Lung (tissue), 12 donors: ENCODE measurements around the gene MS4A15. TPM values are rescaled to one million over a fixed set of nuclear protein-coding genes. Genes with fewer than 3 reads are reported as not detected.

ENCODE experiments used
- ATAC-seq: fragments of 200-7000 bp; cut with Tn5 transposase; one replicate; pipeline ENCODE4 v1.9.1; 2020; ENCODE audit warnings: moderate number of reproducible peaks; ENCODE audit not compliant: insufficient read depth, low FRiP score
- DNase-seq, 3 donors: peaks; one replicate each; pipeline ENCODE4 v3.0.0-alpha.2; 2013 to 2017
- H3K27ac ChIP-seq, 2 donors: one replicate each; pipeline ENCODE4 v1.5.1; 2013; ENCODE audit warnings: mild to moderate bottlenecking in 2 of 2, moderate library complexity in 2 of 2, control low read depth in 1 of 2, inconsistent platforms in 1 of 2, low read depth in 1 of 2, low read length in 1 of 2
- H3K27me3 ChIP-seq, 3 donors: one replicate each; pipeline ENCODE4 v1.5.1; 2013; ENCODE audit warnings: low read length in 2 of 3; ENCODE audit not compliant: control insufficient read depth in 3 of 3, insufficient read depth in 3 of 3
- H3K36me3 ChIP-seq, 4 donors: one replicate each; pipeline ENCODE4 v1.5.1; 2013; ENCODE audit warnings: low read length in 4 of 4, mild to moderate bottlenecking in 1 of 4, moderate library complexity in 1 of 4; ENCODE audit not compliant: control insufficient read depth in 4 of 4, insufficient read depth in 4 of 4
- H3K4me1 ChIP-seq, 5 donors: one replicate each; pipeline ENCODE4 v1.5.1; 2013; ENCODE audit warnings: low read length in 5 of 5, mild to moderate bottlenecking in 2 of 5, moderate library complexity in 1 of 5; ENCODE audit not compliant: control insufficient read depth in 5 of 5, insufficient read depth in 5 of 5
- H3K4me3 ChIP-seq: one replicate; pipeline ENCODE4 v1.5.1; 2013; ENCODE audit warnings: mild to moderate bottlenecking, control low read depth, moderate library complexity
- H3K9ac ChIP-seq, 2 donors: one replicate each; pipeline ENCODE4 v1.5.1; 2013; ENCODE audit warnings: low read length in 2 of 2, control low read depth in 1 of 2; ENCODE audit not compliant: insufficient read depth in 1 of 2
- H3K9me3 ChIP-seq, 4 donors: one replicate each; pipeline ENCODE4 v1.5.1; 2013; ENCODE audit warnings: low read length in 3 of 4, mild to moderate bottlenecking in 1 of 4, moderate library complexity in 1 of 4; ENCODE audit not compliant: control insufficient read depth in 4 of 4, insufficient read depth in 3 of 4
- WGBS, 2 donors: extraction: QIAGEN DNeasy Blood & Tissue Kit; methylation state at CpG; one replicate each; pipeline ENCODE4 v1.1.7; 2013; 5-methylcytosine and 5-hydroxymethylcytosine counted together
- polyA plus RNA-seq, 2 donors: library from polyadenylated mRNA; stranded (reverse); fragments of 200-250 nt; gene quantifications; one replicate each; pipeline ENCODE4 v1.2.1, GENCODE V29; 2013
- total RNA-seq, 2 donors: library from RNA; depleted of rRNA in 1 of 2; stranded (reverse); fragments of >200 nt in 1 of 2; gene quantifications; one replicate each; pipeline ENCODE4 v1.2.1, GENCODE V29; 2014 to 2021
- TF ChIP-seq, protein P1 (sequence below): IDR thresholded peaks from 2 replicates; pipeline ENCODE4 v1.5.1; 2012; ENCODE audit warnings: mild to moderate bottlenecking; ENCODE audit errors: control extremely low read depth, extremely low read depth
- donor health status: control.
- donor health status: control.
- donor health status: Bipolar disorder and iron deficiency.
- donor health status: healthy.
- donor health status: DM: yes; HTN: yes; CAD: no.

MS4A15 gene
- total and polyA plus RNA-seq, 4 donors, result 9.8 to 38.9 (median 26.8) TPM; not detected in 1

DNA sequence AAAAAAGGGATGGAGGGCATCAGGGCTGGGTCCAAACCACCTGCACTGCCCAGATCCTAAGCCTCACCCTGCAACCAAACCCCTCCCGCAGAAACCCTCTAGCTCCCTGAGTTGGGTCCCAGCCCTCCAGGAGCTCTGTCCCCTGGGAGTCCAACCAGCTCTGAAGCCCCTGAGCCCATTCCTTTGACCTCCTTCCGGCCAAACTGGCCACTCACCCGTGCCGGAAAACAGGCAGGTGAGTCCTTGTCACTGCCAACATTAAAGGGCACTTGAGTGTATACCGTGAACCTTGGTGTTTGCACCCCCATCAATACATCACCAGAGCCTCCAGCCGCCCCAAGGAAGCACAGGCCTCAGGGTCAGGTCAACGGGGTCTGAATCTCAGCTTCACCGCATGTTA is 11.5 kb downstream of the MS4A15 start:
- TF ChIP-seq, protein P1, sequence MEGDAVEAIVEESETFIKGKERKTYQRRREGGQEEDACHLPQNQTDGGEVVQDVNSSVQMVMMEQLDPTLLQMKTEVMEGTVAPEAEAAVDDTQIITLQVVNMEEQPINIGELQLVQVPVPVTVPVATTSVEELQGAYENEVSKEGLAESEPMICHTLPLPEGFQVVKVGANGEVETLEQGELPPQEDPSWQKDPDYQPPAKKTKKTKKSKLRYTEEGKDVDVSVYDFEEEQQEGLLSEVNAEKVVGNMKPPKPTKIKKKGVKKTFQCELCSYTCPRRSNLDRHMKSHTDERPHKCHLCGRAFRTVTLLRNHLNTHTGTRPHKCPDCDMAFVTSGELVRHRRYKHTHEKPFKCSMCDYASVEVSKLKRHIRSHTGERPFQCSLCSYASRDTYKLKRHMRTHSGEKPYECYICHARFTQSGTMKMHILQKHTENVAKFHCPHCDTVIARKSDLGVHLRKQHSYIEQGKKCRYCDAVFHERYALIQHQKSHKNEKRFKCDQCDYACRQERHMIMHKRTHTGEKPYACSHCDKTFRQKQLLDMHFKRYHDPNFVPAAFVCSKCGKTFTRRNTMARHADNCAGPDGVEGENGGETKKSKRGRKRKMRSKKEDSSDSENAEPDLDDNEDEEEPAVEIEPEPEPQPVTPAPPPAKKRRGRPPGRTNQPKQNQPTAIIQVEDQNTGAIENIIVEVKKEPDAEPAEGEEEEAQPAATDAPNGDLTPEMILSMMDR, result no peak
- Histone ChIP-seq H3K36me3 (no peaks in the 10 kb centered on the region), H3K9ac (no peak overlapping the region), H3K9me3 (no peaks in the 10 kb centered on the region), H3K4me3 (no peak overlapping the region), H3K27ac (no peak overlapping the region), H3K27me3 (peaks cover 0 to 2% (median 0%) of the 10 kb centered on the region in 3 donors), H3K4me1 (peaks cover 0 to 2% (median 0%) of the 10 kb centered on the region in 5 donors)
- ATAC-seq (no peak), DNase-seq (no peak)
- WGBS, 2 donors, result 85 to 89% methylated on average over 8 of the region's 8 CpGs

DNA sequence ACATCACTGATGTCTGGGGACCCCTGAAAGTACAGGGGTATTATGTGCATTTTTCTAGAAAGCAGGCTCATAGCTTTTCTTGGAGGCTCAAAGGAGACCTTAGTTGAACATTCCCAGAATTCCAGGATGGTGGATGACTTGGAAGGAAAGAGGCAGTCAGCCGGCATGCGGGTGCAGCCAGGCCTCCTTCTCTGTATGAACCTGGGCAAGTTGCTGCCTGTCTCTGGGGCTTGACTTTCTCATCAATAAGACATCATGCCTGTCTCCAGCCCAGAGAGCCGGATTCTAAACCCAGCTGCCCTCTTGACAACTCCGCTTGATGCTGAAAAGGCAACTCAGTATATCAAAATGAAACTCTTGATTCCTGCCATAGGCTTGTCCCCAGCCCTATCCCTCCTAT is 12.6 kb downstream of the MS4A15 start:
- no peaks in the 10 kb centered on the region for H3K4me1 ChIP-seq
- DNase-seq (no peak), ATAC-seq (no peak)
- H3K9me3 ChIP-seq, result no peaks in the 10 kb centered on the region
- no peak overlapping the region for H3K9ac ChIP-seq
- 79 to 92% methylated on average over 4 of the region's 4 CpGs for WGBS, 2 donors
- no peak overlapping the region for H3K4me3 ChIP-seq
- H3K36me3 ChIP-seq, result no peaks in the 10 kb centered on the region
- H3K27me3 ChIP-seq, result peaks cover 0 to 2% (median 0%) of the 10 kb centered on the region in 3 donors
- H3K27ac ChIP-seq, result no peak overlapping the region
- TF ChIP-seq, protein P1, result no peak

DNA sequence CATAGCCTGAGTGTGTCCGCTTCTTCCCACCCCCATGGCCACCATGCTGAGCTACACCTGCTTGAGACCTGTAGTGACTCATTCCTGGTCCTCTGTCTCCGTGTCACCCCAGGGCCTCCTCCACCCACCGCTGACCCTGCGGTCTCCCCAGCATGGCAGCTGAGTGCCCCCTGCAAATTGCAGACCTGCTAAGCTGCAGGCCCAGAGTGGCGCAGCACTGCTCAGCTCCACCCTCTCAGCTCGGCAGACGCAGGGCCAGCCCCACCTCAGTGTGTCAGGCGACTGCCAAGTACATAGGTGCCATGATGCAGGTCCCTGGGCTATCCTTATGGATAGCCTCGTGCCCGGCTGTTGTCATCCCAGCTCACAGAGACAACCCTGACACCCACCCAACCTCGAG is 13.1 kb downstream of the MS4A15 start:
- Histone ChIP-seq H3K4me3 (no peak overlapping the region), H3K27ac (no peak overlapping the region), H3K9ac (no peak overlapping the region), H3K36me3 (no peaks in the 10 kb centered on the region), H3K9me3 (no peaks in the 10 kb centered on the region), H3K27me3 (peaks cover 0 to 2% (median 0%) of the 10 kb centered on the region in 3 donors), H3K4me1 (no peaks in the 10 kb centered on the region)
- WGBS, 2 donors, result 88 to 92% methylated on average over 11 of the region's 11 CpGs
- ATAC-seq (no peak), DNase-seq (no peak)
- TF ChIP-seq, protein P1, result no peak

DNA sequence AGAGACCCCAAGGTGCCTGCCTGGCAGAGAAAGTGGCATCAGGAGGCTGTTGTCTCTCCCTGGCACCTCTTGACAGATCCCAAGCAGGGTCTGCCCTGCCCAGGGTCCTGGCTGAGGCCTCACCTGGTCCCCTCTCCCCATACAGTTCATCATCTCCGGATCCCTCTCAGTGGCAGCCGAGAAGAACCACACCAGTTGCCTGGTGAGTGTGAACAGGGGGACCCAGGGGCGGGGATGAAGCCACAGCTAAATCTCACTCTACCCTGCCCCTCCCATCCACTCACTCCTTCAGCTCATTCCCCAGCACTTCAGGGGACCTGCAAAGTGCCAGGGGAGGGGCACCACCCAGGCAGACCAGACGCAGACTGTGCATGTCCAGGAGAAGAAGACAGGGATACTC is 14.5 kb downstream of the MS4A15 start:
- 84 to 93% methylated on average over 4 of the region's 4 CpGs for WGBS, 2 donors
- H3K4me3 ChIP-seq, result no peak overlapping the region
- no peaks in the 10 kb centered on the region for H3K36me3 ChIP-seq
- peaks cover 0 to 2% (median 0%) of the 10 kb centered on the region in 5 donors for H3K4me1 ChIP-seq
- H3K27ac ChIP-seq, result no peak overlapping the region
- ATAC-seq, result no peak
- no peaks in the 10 kb centered on the region for H3K9me3 ChIP-seq
- no peak for DNase-seq
- TF ChIP-seq, protein P1, result no peak
- H3K27me3 ChIP-seq, result peaks cover 0 to 2% (median 0%) of the 10 kb centered on the region in 3 donors
- no peak overlapping the region for H3K9ac ChIP-seq
